SH-SY5Y (cell line): ENCODE results near the gene DIS3L2.

Experiments used
- GATA2 ChIP-seq: IDR thresholded peaks from 2 replicates; pipeline ENCODE4 v1.6.1; 2011; ENCODE audit warnings: mild to moderate bottlenecking, low read depth, low read length
- GATA3 ChIP-seq: IDR thresholded peaks from 2 replicates; pipeline ENCODE4 v1.6.1; 2011; ENCODE audit warnings: low read depth, mild to moderate bottlenecking, low read length, moderate library complexity

DNA sequence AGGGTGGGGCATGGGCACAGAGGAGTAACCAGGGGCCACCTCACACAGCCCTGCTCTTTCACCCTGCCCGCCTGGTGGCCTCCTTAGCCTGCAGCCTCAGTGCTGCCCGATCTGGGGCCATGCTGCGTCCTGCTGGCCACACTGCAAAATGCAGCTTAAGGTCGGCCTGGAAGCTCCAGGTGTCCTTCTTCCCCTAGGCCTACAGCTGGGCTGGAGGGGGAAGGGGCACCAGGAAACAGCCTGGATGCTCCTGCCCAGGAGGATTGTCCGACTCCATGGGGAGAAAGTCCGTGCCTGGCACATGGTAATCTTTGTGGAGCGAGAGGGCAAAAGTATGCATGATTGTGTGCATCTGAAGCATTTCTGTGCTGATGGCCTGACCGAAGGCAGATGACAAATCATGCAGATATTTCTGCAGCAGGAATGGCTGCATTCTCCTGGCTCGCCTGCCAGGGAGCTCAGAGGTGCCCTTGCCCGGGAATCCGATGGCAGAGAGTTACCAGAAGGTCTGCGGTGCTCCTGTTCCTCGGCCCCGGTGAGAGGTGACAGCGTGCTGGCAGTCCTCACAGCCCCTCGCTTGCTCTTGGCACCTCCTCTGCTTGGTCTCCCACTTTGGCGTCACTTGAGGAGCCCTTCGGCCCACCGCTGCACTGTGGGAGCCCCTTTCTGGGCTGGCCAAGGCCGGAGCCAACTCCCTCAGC lies 404.3 kb downstream of the DIS3L2 start:
- no peak for TF ChIP-seq GATA3
- no peak for TF ChIP-seq GATA2
